HG02798 (cell line): Measurements from ENCODE around the gene FAM167B.
"Not testable (repeated sequence)": the region's sequence is repeated elsewhere in the genome, so short reads cannot be mapped to it uniquely, and the experiment has no call there.

Experiments used
- ATAC-seq: cut with Tn5 transposase; IDR thresholded peaks from one replicate; pipeline ENCODE4 v1.9.1; 2021; ENCODE audit warnings: mild to moderate bottlenecking; ENCODE audit not compliant: unreplicated experiment, poor library complexity

FAM167B gene

DNA sequence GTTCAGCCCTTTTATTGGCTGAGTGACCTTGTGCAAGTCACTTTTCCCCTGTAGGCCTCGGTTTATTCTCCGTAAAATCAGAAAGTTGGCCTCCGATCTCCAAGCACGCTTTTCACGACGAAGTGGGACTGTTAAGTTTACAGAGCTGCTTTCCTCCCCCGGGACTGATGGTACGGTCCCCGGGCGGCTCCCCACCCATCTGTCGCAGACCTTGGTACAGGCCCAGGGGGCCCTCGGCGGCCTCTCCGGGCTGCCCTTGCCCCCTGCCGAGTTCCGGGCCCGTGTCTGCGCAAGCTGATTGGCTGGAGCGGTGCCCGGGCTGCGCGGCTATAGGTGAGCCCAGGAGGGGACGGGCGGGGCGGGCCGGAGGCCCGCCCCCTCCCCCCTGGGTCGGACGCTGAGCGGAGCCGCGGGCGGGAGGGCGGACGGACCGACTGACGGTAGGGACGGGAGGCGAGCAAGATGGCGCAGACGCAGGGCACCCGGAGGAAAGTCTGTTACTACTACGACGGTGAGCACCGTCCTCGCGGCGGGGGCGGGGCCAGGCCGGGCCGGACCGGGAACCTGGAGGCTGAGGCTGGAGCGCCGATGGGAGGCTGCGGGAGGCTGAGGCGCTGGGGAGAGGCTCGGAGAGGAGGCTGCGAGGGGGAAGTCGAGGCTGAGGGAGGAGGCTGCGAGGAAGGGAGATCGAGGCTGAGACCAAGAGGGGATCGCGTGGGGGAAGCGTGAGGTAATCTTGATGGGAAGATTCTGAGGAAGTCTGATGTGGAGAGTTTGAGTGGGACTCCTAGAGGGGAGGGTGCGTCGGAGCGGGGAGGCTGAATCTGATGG lies 44.9 kb downstream of the FAM167B start, which contains the start of gene HDAC1:
HDAC1 (plus strand) TSS at position 376 of the 831 bp plus-strand sequence; CDS start at position 463, 87 bp downstream.
- peak; percentile 97 for ATAC-seq

DNA sequence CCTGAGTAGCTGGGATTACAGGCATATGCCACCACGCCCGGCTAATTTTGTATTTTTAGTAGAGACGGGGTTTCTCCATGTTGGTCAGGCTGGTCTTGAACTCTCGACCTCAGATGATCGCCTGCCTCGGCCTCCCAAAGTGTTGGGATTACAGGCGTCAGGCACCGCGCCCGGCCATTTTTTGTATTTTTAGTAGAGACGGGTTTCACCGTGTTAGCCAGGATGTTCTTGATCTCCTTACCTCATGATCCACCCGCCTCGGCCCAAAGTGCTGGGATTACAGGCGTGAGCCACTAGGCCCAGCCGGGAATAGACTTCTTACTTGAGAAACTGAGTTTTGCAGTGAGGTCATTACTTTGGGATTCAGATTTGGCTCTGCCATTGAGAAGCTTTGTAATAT lies 51.2 kb downstream of the FAM167B start:
- ATAC-seq: not testable (repeated sequence)
